Prostate gland (tissue), 2 donors: ENCODE measurements around the gene BPIFB1. TPM values are rescaled to one million over a fixed set of nuclear protein-coding genes. Genes with fewer than 3 reads are reported as not detected.

ENCODE experiments used
- DNase-seq: peaks from one replicate; pipeline ENCODE4 v3.0.0-alpha.2; 2019; ENCODE audit warnings: low spot score
- H3K27ac ChIP-seq, 2 donors: fragments of 200-600 bp; sonication (generic); 2 replicates each; pipeline ENCODE4 v1.5.1; 2017 to 2019
- H3K27me3 ChIP-seq: fragments of 200-600 bp; sonication (generic); replicated peaks from 2 replicates; pipeline ENCODE4 v1.5.1; 2019; ENCODE audit not compliant: insufficient read depth
- H3K36me3 ChIP-seq, 2 donors: fragments of 200-600 bp; sonication (generic); 1 replicate in 1 of 2; 2 replicates in 1 of 2; pipeline versions ENCODE4 v1.5.1 to v1.8.1; 2017 to 2019
- H3K4me1 ChIP-seq: fragments of 200-600 bp; sonication (generic); replicated peaks from 2 replicates; pipeline ENCODE4 v1.5.1; 2019
- H3K4me3 ChIP-seq, 2 donors: fragments of 200-600 bp; sonication (generic); 2 replicates each; pipeline ENCODE4 v1.5.1; 2017 to 2019
- H3K9me3 ChIP-seq: fragments of 200-600 bp; sonication (generic); 2 replicates; pipeline ENCODE4 v1.5.1; 2017
- POLR2A ChIP-seq: fragments of 450-650 bp; IDR thresholded peaks from one replicate; pipeline ENCODE4 v1.6.1; 2016; ENCODE audit warnings: antibody characterized with exemption, mild to moderate bottlenecking
- POLR2AphosphoS5 ChIP-seq: sonication (generic); formaldehyde crosslinking; IDR thresholded peaks from one replicate; pipeline ENCODE4 v1.6.1; 2017; ENCODE audit warnings: antibody characterized with exemption
- WGBS: methylation state at CpG from one replicate; pipeline ENCODE4 v1.1.5; 2018; 5-methylcytosine and 5-hydroxymethylcytosine counted together
- intact Hi-C: fragments of 100-400 bp; cut with DNase I; formaldehyde crosslinking; loops from one replicate; pipeline ENCODE4 v1.14.2; 2022
- total RNA-seq, 2 donors: library from RNA; depleted of rRNA; stranded (reverse); fragments of >200 nt; gene quantifications; one replicate each; pipeline ENCODE4 v1.1.0, GENCODE V29; 2016
- TF ChIP-seq, protein P1 (sequence below), 4 experiments: fragments of 200-600 bp in 2 of 4; fragments of 450-650 bp in 2 of 4; sonication (generic) in 2 of 4; IDR thresholded peaks; 1 replicate in 3 of 4; 2 replicates in 1 of 4; pipeline ENCODE4 v1.5.1; 2016 to 2019; ENCODE audit warnings: antibody characterized with exemption in 4 of 4, mild to moderate bottlenecking in 2 of 4, moderate library complexity in 2 of 4

BPIFB1 gene
- total RNA-seq, 2 donors from 2014 or later: 2.1 TPM; not detected in 1

DNA sequence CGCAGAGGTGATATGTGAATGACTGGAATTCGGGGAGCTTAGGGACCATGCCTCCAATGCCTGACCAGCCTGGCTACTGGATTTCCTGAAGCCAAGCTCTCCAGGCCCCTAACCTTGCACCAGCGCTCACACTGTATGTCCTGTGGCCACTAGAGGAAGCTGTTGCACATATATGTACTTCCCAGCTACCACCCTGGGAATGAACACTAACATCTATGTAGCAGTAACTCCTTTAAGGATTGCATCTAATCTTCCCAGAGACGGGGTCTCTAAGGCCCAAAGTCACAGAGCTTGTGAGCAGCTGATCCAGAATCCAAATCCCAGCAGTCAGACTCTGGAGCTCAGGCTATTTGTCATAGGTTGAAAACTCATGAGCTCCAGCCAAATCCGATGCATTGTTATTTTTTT, 20.4 kb upstream of the BPIFB1 start:
- H3K27ac ChIP-seq: no peak overlapping the region
- H3K27me3 ChIP-seq: no peaks in the 10 kb centered on the region
- H3K36me3 ChIP-seq: no peaks in the 10 kb centered on the region
- no peaks in the 10 kb centered on the region for H3K4me1 ChIP-seq
- WGBS: 22% methylated on average over 5 of the region's 5 CpGs
- H3K9me3 ChIP-seq: no peaks in the 10 kb centered on the region
- intact Hi-C loops: no loop called here
- no peak for DNase-seq
- H3K4me3 ChIP-seq: no peak overlapping the region
- TF ChIP-seq POLR2AphosphoS5 (no peak), POLR2A (no peak)
- TF ChIP-seq, protein P1, sequence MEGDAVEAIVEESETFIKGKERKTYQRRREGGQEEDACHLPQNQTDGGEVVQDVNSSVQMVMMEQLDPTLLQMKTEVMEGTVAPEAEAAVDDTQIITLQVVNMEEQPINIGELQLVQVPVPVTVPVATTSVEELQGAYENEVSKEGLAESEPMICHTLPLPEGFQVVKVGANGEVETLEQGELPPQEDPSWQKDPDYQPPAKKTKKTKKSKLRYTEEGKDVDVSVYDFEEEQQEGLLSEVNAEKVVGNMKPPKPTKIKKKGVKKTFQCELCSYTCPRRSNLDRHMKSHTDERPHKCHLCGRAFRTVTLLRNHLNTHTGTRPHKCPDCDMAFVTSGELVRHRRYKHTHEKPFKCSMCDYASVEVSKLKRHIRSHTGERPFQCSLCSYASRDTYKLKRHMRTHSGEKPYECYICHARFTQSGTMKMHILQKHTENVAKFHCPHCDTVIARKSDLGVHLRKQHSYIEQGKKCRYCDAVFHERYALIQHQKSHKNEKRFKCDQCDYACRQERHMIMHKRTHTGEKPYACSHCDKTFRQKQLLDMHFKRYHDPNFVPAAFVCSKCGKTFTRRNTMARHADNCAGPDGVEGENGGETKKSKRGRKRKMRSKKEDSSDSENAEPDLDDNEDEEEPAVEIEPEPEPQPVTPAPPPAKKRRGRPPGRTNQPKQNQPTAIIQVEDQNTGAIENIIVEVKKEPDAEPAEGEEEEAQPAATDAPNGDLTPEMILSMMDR (IDR thresholded peaks at IDR 0.05): peak in 2 of 4 experiments; percentile 5 to 35

DNA sequence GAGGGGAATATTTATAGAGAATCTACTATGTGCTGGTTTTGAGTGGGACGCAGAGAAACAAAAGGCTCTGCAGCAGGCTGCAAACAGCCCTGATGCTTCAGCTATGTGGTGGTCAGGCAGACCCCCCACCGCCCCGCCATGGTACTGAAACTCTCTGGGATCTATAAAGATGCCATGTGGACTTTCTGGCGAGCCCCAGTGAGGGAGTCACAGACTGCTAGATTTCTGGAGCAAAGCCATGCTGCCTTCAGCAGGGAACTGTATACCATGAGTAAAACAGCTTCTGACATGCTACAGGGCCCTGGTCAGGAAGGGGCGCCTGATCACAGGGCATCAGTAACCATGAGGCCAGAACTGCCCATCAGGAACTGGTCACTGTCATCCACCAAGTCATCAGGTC, 19.2 kb upstream of the BPIFB1 start:
- intact Hi-C loops: no loop called here
- H3K27ac ChIP-seq: no peak overlapping the region
- H3K4me3 ChIP-seq: no peak overlapping the region
- H3K9me3 ChIP-seq: no peaks in the 10 kb centered on the region
- no peaks in the 10 kb centered on the region for H3K36me3 ChIP-seq
- H3K4me1 ChIP-seq: no peaks in the 10 kb centered on the region
- TF ChIP-seq POLR2A (no peak), POLR2AphosphoS5 (no peak)
- TF ChIP-seq, protein P1 (IDR thresholded peaks at IDR 0.05): no peak
- DNase-seq: no peak
- no peaks in the 10 kb centered on the region for H3K27me3 ChIP-seq
- 68% methylated on average over 5 of the region's 5 CpGs for WGBS

DNA sequence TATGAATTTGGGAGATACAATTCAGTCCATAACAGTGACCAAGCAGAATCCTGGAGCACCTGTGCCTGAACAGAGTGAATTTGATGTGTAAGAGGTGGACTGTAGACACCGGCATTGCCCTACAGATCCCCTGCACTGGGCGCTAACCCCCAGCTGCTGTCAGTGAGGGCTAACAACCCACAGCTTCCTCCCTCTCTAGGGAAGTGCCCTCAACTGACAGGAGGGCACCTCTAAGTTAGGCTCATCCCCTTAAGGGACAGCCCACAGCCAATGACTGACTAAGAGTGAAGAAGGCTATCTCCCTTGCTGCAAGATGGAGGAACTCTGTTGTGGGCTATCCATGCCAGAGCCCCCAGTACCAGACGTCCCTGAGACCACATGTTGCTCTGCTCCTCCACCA, 15.3 kb upstream of the BPIFB1 start:
- no peak for DNase-seq
- H3K36me3 ChIP-seq: no peaks in the 10 kb centered on the region
- intact Hi-C loops: no loop called here
- no peak overlapping the region for H3K4me3 ChIP-seq
- H3K27ac ChIP-seq: no peak overlapping the region
- WGBS: 54% methylated on average over 3 of the region's 3 CpGs
- H3K9me3 ChIP-seq: no peaks in the 10 kb centered on the region
- TF ChIP-seq POLR2AphosphoS5: no peak
- TF ChIP-seq, protein P1 (IDR thresholded peaks at IDR 0.05): no peak
- TF ChIP-seq POLR2A: no peak
- no peaks in the 10 kb centered on the region for H3K4me1 ChIP-seq
- H3K27me3 ChIP-seq: no peaks in the 10 kb centered on the region

DNA sequence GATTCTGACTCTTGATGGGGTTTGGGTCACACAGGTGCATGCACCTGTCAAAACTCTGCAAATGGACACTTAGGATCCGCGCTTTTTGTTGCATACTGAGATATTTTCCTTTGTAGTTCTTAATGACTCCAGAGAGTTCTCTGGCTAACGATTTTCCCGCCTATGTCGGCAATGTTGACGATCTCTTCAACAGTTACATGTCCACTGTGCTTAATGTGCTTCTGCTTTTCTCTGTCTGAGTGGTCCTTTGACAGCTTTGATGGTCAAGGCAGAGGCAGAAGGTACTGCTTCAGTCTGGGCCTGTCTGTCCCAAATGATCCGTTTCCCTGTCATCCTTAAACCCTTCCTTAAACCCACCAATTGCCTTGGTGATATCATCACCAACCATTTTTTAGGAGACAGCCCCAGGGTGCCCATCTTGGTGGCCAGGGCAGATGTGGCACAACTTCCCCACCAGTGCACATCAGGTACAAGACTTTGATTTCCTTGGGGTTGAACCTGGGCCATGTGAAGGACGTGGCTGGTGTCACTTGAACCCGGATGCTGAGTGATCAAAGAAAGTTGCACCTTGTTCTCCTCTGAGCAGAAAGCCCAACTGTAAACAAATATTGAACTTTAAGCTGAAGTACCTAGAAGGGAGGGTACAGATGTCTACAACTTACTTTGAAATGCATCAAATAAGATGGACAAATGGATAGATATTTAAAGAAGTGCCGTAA, 10.7 kb upstream of the BPIFB1 start:
- TF ChIP-seq, protein P1 (IDR thresholded peaks at IDR 0.05): no peak
- TF ChIP-seq POLR2AphosphoS5 (no peak), POLR2A (no peak)
- intact Hi-C loops: no loop called here
- no peaks in the 10 kb centered on the region for H3K36me3 ChIP-seq
- H3K4me1 ChIP-seq: no peaks in the 10 kb centered on the region
- H3K27ac ChIP-seq: no peak overlapping the region
- H3K9me3 ChIP-seq: no peaks in the 10 kb centered on the region
- WGBS: 87% methylated on average over 10 of the region's 10 CpGs
- peaks cover 2% of the 10 kb centered on the region for H3K27me3 ChIP-seq
- H3K4me3 ChIP-seq: no peak overlapping the region
- DNase-seq: no peak
